SK-MEL-5 (cell line): ENCODE measurements around the gene PRDM15. TPM values are rescaled to one million over a fixed set of nuclear protein-coding genes. Genes with fewer than 3 reads are reported as not detected.

Source experiments
- DNase-seq: peaks from one replicate; pipeline ENCODE4 v3.0.0-alpha.2; 2016; ENCODE audit warnings: low read depth, low spot score
- in situ Hi-C: cut with HindIII; loops from 2 replicates; pipeline ENCODE4 v1.10.0; 2016; ENCODE audit warnings: low sequenced_read_pairs, high pct_unique_total_duplicates, low pct_unique_long_range_greater_than_20kb
- small RNA-seq, 2 experiments: library from RNA; depleted of rRNA; stranded (forward); fragments of <200 nt; gene quantifications; one replicate each; pipeline ENCODE3, GENCODE V24; 2014
- total RNA-seq: library from RNA; depleted of rRNA; stranded (reverse); fragments of >200 nt; shearing (Covaris generic); gene quantifications from 2 replicates; pipeline ENCODE4 v1.2.3, GENCODE V29; 2014; rRNA removed

Gene PRDM15
- total RNA-seq, 1 experiment from 2014 or later: 3.6 TPM

DNA sequence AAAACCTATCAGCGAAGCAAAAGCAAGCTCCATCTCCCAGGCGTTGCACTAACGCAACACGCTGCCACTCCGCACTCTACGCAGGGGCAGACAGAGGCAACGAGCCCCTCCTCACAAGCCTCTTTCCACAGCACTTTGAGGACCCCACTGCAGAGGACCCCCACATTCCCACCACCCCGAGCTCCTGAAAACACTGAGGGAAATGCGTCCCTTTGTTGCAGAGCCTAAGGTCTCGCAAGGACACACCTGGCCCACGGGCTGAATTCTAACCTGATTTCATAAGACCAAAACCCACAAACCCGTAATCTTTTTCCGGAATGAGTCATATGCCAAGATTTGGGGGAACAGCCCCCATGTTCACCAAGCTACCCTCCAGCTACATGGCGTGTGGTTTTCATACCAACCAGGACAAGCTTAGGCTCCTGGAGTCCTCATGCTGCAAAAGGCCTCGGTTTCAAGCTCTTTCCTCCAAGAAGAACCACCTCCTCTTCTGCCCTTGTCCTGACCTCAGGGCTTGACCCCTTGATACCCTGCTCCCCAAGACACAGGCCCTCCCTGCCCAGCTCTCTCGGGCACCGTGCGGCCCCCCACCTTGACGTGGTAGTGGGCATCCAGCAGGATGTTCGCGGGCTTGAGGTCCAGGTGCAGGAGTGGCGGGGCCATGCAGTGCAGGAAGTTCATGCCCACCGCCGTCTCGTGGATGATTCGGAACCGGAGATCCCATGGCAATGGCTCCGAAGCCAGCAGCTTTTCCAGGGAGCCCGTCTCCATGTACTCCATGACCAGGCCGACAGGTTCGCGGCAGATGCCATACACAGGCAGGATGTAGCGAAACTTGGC lies 123.0 kb downstream of the PRDM15 start:
- in situ Hi-C loops: loop anchor here (25.0 kb wide), 1 partner anchor 144 kb away; no protein-coding TSS in a partner anchor
- DNase-seq: no peak

- in situ Hi-C loops: loop anchor here (25.0 kb wide), 1 partner anchor 143 kb away; no protein-coding TSS in a partner anchor
- DNase-seq: no peak
Observed at GRCh38 chr21:41755258-41755933, 123.7 kb downstream of the PRDM15 start.

DNA sequence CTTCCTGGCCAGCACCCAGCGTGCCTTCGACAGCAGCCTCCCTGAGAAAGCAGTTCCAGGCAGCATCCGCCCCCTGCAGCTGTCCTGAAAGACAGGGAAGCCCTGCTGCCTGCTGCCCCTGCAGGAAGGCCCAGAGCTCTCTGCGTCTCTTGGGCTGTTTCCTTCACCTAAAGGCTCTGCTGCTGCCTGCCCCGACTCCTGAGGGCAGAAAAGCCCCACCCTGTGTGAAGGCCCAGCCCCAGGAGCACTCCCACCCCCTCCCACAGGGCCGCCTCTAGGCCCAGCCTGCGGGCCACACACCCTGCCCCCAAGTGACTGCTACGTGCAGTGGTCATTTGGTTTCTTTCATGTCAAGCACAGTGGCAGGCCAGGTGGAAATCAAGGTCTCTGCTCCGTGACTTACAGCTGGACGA lies 124.7 kb downstream of the PRDM15 start:
- DNase-seq: no peak
- in situ Hi-C loops: loop anchor here (25.0 kb wide), 1 partner anchor 142 kb away; no protein-coding TSS in a partner anchor

DNA sequence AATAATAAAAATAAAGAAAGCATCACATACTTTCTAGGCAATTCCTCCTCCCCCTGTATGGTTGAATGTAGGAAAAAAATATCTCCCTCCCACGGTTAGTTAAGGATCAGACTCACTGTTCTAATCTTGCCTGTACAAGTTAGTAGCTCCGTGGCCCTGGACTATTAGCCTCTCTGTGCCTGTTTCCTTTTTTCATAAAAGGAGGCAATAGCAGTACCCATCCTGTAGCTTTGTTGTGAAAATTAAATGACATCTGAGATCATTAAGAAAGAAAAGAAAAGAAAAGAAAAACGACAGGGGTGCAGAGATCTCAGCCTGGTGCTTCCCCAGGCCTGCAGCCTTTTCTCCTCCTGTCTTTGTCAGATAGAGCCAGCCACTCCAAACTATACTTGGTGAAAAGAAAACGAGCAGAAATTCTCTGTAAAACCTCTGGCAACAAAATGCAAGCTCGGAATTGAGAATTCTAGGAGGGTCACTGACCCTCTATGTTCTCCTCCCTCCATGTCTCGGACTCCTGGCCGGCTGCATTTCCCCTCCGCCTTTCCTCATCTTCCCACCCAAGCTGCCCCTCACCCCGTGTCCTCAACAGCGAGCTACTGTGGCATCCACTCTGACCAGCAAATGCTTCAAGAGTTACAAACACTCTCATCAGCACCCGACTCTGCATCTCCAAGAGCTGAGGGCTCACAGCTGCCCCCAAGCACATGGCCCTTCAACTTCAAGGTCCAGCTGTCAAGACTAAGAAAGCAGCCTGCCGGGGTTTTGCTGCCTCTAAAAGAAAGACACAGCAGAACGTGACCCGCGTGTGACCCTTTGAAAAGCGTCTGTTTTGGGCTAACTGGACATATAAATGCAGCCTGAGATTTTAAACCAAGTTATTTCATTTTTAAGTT lies 125.9 kb downstream of the PRDM15 start:
- in situ Hi-C loops: loop anchor here (25.0 kb wide), 1 partner anchor 141 kb away; no protein-coding TSS in a partner anchor
- DNase-seq: no peak

DNA sequence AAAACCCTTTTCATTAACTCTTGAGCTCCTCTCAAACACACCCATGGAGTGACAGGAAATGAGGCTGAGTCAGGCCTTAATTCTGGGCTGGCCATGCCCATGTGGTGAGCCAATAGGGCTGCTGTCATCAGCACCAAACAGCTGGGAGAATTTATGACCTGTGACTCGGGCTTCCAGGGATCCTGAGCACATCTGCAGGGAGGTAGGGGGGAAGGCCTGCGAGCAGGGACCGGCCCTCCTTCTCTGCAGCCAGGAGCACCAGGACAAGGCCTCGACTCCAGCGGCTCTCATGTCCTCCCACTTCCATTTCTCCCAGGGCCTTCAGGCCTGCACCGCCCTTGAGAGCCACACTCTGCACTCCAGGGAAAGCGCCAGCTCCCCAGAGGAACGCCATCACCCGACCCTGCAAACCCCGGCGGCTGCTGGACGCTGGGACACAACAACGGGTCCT lies 126.9 kb downstream of the PRDM15 start:
- DNase-seq: no peak
- in situ Hi-C loops: loop anchor here (25.0 kb wide), 1 partner anchor 140 kb away; no protein-coding TSS in a partner anchor

GRCh38 chr21:41751611-41752011 lies 127.5 kb downstream of the PRDM15 start:
- in situ Hi-C loops: loop anchor here (25.0 kb wide), 1 partner anchor 139 kb away; no protein-coding TSS in a partner anchor
- DNase-seq: no peak

DNA sequence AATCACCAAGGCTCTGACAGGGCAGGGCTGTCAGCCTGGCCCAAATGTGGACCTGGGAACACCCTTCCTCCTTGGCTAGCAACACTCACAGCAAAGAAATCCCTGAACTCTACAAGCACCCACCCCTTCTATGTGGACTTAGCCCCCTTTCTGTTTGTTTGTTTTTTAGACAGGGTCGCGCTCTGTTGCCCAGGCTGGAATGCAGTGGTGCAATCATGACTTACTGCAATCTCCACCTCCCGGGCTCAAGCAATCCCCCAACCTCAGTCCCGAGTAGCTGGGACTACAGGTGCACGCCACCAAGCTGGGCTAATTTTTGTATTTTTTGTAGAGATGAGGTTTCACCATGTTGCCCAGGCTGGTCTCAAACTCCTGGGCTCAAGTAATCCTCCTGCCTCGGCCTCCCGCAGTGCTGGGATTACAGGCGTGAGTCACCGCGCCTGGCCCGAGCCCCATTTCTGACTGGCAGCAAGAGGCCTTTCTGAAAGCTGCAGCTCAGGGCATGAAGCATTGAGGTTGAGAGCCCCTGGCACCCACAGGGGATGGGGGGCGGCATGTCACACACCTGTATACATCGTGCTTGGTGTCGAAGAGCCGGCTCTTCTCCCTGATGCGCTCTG lies 128.5 kb downstream of the PRDM15 start:
- DNase-seq: no peak
- in situ Hi-C loops: loop anchor here (25.0 kb wide), 1 partner anchor 138 kb away; no protein-coding TSS in a partner anchor

GRCh38 chr21:41750051-41750450 lies 129.1 kb downstream of the PRDM15 start:
- in situ Hi-C loops: loop anchor here (25.0 kb wide), 1 partner anchor 138 kb away; no protein-coding TSS in a partner anchor
- DNase-seq: no peak

GRCh38 chr21:41749286-41749685 lies 129.9 kb downstream of the PRDM15 start:
- in situ Hi-C loops: no loop called here

More at GRCh38 chr21:41749286-41749685, 129.9 kb downstream of the PRDM15 start:
- DNase-seq: no peak

Small RNA genes lying within 50 kb of the gene (small RNA-seq; reads per million reads assigned to genes)
- 0 reads per million in 2 experiments for gene RF00334

Other genes starting within 250 kb of the PRDM15 start
- 22.8 and 25.8 TPM in 2 replicates for gene RIPK4, start 112.3 kb downstream of the PRDM15 start, total RNA-seq
- 0.32 and 0.42 TPM in 2 replicates for gene C2CD2, start 74.7 kb upstream of the PRDM15 start, total RNA-seq
- gene ZBTB21, start 131.0 kb upstream of the PRDM15 start, total RNA-seq: 6.2 TPM in 2 replicates
- not detected in 2 replicates for gene UMODL1, start 192.0 kb upstream of the PRDM15 start, total RNA-seq